Measurements from ENCODE around the gene PCK2.

- TF ChIP-seq CTCF (IDR thresholded peaks at IDR 0.05) (no peak), POLR2A (IDR thresholded peaks at IDR 0.05) (no peak)
Measured at GRCh38 chr14:24122898-24123297, 28.8 kb downstream of the PCK2 start.

Measured in testis (tissue), 2 donors.